Stimulated activated CD8-positive, alpha-beta memory T cell treated with anti-CD3 and anti-CD28 coated beads, Interleukin-12 subunit alpha, Interleukin-12 subunit beta, amount 100 ng/mL, for 1 hour (primary cell): ENCODE measurements around the gene DIP2A.
"Not testable (repeated sequence)": the region's sequence is repeated elsewhere in the genome, so short reads cannot be mapped to it uniquely, and the experiment has no call there.

Experiments
- DNase-seq: peaks from one replicate; pipeline ENCODE4 v3.0.0-alpha.2; 2020; ENCODE audit warnings: low read depth

DIP2A gene

GRCh38 chr21:46556802-46557201, 98.1 kb downstream of the DIP2A start:
- DNase-seq = no peak

DNA sequence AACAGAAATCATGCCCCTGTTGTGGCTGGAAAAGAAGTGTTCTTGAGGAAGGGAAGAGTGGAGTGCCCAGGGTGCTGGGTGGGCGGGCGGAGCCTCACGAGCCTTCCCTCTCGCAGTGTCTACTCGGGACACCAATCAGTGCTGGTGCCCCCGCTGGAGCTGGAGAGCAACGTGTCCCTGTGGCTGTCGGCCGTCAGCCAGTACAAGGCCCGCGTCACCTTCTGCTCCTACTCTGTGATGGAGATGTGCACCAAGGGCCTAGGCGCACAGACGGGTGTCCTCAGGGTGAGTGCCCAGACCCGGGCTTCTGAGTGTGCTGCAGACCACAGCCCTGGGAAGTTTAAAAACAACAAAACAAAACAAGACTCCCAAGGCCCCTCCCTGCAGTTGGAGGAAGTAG, 98.8 kb downstream of the DIP2A start:
- no peak for DNase-seq

- DNase-seq = no peak
Observed at GRCh38 chr21:46557919-46558392, 99.3 kb downstream of the DIP2A start.

DNA sequence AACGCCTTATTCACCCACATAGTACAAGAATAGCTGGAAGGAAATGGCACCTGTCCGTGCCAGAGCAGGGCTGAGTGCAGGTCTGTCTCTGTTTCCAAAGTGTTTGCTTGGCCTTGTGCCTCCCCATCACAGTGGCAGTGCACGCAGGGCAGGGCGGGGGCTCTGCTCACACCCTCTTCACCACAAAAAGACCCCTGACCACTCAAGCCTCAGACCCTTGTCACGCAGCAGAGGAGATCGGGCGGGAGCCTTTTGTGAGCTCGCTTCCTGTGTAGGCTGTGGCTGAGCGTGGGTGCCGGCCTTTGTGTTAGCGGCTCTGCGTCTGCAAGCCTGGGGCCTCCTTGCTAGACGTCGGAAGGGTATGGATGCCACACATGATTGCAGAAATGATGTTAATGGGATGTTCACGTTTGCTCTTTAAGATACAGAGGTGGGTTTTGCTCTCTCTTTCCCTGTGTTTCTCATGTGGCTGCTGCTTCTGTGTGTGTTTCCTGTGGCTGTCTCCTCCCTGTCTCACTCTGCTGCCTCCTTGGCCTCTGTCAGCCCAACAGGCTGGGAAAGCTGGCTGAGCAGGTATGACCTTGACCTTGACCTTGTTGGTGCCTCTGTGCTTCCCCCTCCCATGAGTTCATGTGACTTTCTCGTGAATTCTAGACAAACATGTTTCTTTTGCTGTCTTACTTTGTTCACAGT, 100.7 kb downstream of the DIP2A start:
- DNase-seq = peak; percentile 45

- no peak for DNase-seq
Observed at GRCh38 chr21:46560568-46561444, 102.1 kb downstream of the DIP2A start.

GRCh38 chr21:46561445-46562090, 102.9 kb downstream of the DIP2A start:
- no peak for DNase-seq

GRCh38 chr21:46562472-46562871, 103.8 kb downstream of the DIP2A start:
- no peak for DNase-seq

DNA sequence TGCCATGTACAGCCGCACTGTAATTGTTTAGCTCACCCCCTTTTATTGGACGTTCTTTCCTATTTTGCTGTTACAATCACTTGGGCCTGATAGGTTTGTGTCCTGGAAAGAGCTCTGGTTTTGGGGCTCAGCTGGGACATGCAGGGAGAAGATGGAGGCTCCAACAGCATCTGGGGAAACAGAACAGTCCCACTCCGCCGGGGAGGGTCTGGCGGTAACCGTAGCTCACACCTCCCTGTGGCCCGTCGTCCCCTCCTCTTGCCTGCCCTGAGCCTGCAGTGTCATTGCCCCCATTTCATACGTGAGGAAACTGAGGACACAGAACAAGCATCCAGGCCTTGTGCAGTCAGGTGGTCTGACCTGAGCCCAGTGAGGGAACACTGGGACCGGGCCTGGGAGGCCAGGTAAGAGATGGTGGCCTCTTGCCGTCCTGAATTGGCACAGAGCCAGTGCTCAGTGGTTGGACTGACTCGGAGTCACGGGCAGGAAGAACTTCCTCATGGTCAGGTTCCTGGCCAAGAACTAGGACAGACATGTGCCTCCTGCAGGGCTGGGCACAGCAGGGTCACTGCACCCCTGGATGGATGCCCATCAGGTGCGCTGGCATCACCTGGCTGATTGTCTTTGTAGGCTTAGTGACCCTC, 104.4 kb downstream of the DIP2A start:
- no peak for DNase-seq

DNA sequence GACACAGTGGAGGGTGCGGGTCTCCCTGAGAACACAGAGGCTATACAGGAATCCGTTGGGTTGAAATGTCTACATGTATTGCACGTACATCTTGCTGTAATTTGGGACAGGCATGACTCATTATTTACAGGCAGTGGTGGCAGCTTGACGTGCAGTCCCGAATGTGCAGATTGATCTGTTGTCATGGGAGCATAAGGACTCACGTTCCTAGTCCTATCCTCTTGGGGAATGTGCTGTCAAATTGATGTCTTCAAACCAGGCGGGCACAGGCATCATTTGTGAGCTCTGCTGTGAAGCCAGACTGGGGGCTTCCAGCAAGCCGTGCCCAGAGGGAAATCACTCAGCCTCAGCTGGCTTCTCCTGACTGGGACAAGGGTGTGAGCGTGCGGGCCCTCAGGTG, 105.7 kb downstream of the DIP2A start:
- DNase-seq = no peak

DNA sequence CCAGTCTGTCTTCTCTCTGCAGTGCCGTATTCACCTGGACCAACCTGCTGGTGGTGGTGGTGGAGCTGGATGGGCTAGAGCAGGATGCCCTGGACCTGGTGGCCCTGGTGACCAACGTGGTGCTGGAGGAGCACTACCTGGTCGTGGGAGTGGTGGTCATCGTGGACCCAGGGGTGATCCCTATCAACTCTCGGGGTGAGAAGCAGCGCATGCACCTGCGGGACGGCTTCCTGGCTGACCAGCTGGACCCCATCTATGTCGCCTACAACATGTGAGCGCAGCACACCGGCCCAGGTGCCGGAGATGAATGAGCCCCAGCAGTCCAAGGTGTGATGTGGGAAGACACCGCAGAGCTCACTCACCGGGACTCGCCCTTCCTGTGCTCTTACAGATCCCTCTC, 108.7 kb downstream of the DIP2A start:
- DNase-seq = no peak

- DNase-seq = no peak
Observed at GRCh38 chr21:46568562-46568961, 109.9 kb downstream of the DIP2A start.

- DNase-seq = no peak
Observed at GRCh38 chr21:46569081-46569480, 110.4 kb downstream of the DIP2A start.

DNA sequence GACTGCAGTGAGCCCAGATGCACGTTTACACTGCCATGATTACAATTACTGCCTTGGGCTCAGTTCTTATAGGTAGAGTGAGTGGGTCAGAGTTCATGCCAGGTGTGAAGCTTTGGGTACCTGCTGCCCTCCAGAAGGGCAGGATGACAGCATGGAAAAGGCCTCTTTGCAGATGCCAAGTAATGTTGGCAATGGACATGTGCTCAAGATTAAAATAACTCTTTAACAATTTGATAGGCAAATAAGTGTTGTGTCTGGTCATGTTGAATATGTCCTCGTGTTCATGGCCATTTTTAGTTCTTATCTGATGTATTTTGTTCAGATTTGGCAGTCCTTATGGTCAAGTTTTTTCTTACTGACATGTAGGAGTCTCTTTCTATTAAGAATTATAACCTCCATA, 111.4 kb downstream of the DIP2A start:
- no peak for DNase-seq

DNA sequence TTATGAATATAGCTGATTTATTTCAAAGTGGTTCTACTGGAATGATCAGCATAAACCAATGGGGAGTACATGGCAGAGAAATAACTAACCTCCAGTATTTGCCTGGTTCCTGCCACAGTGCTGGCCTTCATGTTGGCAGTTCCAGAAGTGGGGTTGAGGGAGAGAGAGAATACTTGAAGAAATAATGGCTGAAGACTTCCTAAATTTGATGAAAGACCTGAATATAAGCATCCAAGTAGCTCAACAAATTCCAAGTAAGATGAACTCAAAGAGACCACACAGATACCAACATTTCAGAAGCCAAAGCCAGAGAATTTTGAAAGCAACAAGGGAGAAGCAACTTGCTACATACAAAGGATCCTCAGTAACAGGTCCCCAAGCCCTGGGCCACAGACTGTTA, 111.9 kb downstream of the DIP2A start:
- no peak for DNase-seq

DNA sequence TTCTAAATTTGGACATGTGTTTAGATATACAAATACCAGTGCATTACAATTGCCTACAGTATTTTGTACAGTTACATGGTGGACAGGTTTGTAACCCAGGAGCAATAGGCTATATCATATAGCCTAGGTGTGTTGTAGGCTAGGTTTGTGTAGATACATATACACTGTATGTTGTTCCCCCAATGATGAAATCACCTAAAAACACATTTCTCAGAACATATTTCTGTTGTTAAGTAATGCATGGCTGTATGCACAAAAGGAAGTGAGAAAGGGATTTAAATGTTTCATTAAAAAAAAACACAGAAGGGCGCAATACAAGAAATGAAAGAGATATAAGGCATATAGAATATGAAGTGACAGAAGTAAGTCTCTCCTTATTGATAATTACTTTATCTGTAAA, 114.2 kb downstream of the DIP2A start:
- no peak for DNase-seq

- DNase-seq = not testable (repeated sequence)
Observed at GRCh38 chr21:46577786-46578185, 119.1 kb downstream of the DIP2A start.

DNA sequence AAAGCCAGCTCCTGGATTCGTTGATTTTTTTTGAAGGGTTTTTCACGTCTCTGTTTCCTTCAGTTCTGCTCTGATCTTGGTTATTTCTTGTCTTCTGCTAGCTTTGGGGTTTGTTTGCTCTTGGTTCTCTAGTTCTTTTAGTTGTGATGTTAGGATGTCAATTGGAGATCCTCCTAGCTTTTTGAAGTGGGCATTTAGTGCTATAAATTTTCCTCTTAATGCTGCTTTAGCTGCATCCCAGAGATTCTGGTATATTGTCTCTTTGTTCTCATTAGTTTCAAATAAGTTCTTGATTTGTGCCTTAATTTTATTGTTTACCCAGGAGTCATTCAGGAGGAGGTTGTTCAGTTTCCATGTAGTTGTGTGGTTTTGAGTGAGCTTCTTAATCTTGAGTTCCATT, 120.7 kb downstream of the DIP2A start:
- not testable (repeated sequence) for DNase-seq

DNA sequence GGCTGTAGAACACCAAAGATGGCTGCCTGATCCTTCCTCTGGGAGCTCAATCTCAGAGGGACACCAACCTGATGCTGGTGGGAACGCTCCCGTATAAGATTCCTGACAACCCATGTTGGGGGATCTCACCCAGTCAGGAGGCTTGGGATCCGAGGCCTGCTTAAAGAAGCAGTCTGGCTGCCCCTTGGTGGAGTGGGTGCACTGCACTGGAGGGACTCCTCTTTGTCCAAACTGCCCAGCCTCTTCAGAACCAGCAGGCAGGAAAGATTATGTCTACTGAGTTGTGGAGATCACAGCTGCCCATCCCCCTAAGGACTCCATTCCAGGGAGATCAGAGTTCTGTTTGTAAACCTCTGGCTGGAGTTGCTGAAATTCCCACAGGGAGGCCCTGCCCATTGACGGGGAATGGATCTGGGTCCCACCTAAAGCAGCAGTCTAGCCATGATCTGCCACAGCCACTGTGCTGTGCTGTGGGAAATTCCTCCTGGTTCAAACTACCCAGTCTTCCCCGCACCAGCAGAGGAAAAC, 123.2 kb downstream of the DIP2A start:
- no peak for DNase-seq

- DNase-seq = no peak
Observed at GRCh38 chr21:46585191-46585953, 126.7 kb downstream of the DIP2A start.

- DNase-seq = no peak
Observed at GRCh38 chr21:46594276-46594675, 135.6 kb downstream of the DIP2A start.

GRCh38 chr21:46596201-46596600, 137.5 kb downstream of the DIP2A start:
- no peak for DNase-seq
